Bronchial epithelial cell (primary cell): Measurements from ENCODE around the gene TEKT5. TPM values are rescaled to one million over a fixed set of nuclear protein-coding genes. Genes with fewer than 3 reads are reported as not detected.

ENCODE experiments used
- DNase-seq: peaks from one replicate; pipeline ENCODE4 v3.0.0-alpha.2; 2010; ENCODE audit warnings: low read depth
- FAIRE-seq: peaks from 2 replicates; lab custom pipeline; 2011; peaks lifted over from hg19 to GRCh38; lab: Jason Lieb, UNC
- H3K27me3 ChIP-seq: 2 replicates; pipeline ENCODE4 v1.5.1; 2011; ENCODE audit warnings: low read length; ENCODE audit not compliant: control insufficient read depth, insufficient read depth
- H3K36me3 ChIP-seq: 2 replicates; pipeline ENCODE4 v1.5.1; 2011; ENCODE audit warnings: low read length; ENCODE audit not compliant: control insufficient read depth, insufficient read depth
- H3K4me3 ChIP-seq: 2 replicates; pipeline ENCODE4 v1.5.1; 2011; ENCODE audit warnings: mild to moderate bottlenecking, low read depth, low read length, control low read depth
- total RNA-seq: library from RNA; depleted of rRNA; stranded (reverse); fragments of >200 nt; gene quantifications from 2 replicates; pipeline ENCODE4 v1.2.1, GENCODE V29; 2014
- TF ChIP-seq, protein P1 (sequence below): IDR thresholded peaks from 2 replicates; pipeline ENCODE4 v1.5.1; 2011; ENCODE audit warnings: mild to moderate bottlenecking, moderate library complexity, low read length, control low read depth, inconsistent platforms; ENCODE audit not compliant: insufficient read depth, severe bottlenecking

The TEKT5 gene
- total RNA-seq, 1 donor from 2014 or later = 0.53 TPM

DNA sequence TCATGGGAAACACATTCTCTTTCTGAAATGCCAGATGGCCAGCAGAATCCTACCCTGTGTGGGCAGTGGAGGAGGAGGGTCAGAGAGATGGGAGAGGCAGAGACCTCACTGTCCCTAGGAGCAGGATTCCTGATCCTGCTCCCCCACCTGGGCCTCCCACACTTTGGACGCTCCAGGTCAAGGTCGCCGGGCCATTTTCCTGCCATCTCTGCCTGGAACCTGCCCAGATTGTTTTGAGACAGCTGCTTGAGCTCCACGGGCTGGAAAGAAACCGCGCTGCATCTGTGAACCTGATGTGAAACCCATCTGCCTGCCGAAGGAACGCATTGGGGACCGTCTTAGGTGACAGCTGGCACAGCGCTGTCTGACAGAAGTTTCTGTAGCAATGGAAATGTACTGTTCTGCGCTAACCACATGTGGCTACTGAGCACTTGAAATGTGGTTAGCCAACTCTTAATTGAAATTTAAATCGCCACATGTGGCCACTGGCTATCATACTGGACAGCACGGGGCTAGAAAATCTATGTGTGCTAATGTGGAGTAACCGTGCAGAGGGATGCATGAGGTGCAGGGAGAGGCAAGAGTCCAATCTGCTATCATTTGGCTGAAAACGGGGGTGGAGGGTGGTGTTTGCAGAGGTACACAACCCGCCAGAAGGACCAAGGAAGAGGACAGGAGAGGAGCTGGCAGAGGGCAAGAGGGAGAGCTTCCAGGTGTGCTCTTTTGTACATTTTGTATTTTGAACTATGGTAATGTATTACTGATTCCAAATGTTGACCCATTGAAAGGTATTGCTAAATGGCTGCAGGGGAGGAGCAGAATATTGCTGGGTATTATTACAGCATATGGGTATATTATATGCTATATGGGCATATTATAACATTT lies 33.5 kb upstream of the TEKT5 start:
- FAIRE-seq (no peak), DNase-seq (no peak)
- H3K27me3 ChIP-seq = no peaks in the 10 kb centered on the region
- TF ChIP-seq, protein P1, sequence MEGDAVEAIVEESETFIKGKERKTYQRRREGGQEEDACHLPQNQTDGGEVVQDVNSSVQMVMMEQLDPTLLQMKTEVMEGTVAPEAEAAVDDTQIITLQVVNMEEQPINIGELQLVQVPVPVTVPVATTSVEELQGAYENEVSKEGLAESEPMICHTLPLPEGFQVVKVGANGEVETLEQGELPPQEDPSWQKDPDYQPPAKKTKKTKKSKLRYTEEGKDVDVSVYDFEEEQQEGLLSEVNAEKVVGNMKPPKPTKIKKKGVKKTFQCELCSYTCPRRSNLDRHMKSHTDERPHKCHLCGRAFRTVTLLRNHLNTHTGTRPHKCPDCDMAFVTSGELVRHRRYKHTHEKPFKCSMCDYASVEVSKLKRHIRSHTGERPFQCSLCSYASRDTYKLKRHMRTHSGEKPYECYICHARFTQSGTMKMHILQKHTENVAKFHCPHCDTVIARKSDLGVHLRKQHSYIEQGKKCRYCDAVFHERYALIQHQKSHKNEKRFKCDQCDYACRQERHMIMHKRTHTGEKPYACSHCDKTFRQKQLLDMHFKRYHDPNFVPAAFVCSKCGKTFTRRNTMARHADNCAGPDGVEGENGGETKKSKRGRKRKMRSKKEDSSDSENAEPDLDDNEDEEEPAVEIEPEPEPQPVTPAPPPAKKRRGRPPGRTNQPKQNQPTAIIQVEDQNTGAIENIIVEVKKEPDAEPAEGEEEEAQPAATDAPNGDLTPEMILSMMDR = no peak
- no peaks in the 10 kb centered on the region for H3K36me3 ChIP-seq
- no peak overlapping the region for H3K4me3 ChIP-seq

DNA sequence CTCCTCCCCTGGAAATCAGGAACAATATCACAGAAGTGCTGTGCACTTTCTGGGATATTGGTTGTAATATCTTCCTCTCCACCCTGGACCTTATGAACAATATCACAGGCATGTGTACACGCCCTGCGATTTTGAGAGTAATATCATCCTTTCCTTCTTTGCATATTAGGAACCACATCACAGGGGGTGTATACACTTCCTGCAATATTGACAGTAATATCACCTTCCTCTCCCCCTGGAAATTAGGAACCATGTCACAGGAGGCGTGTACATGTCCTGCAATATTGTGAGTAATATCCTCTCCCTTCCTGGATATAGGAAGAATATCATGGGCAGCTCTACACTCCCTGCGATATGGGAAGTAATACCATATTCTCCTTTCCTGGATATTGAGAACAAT lies 14.2 kb upstream of the TEKT5 start:
- TF ChIP-seq, protein P1 = no peak
- Histone ChIP-seq H3K36me3 (no peaks in the 10 kb centered on the region), H3K4me3 (no peak overlapping the region), H3K27me3 (no peaks in the 10 kb centered on the region)
- FAIRE-seq (no peak), DNase-seq (peak; percentile 51)

DNA sequence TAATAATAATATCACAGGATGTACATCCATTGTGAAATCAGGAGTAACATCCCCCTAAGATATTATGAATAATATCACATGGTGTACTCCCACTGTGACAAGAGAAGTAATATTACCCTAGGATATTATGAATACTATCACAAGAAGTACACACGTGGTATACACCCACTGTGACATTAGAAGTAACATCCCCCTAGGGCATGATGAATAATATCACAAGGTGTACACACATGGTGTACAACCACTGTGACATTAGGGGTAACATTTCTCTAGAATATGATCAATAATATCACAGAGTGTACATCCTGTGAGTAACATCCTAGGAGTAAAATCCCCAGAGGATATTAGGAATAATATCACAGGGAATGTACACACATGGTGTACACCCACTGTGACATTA lies 5.0 kb upstream of the TEKT5 start:
- no peaks in the 10 kb centered on the region for H3K36me3 ChIP-seq
- H3K27me3 ChIP-seq = no peaks in the 10 kb centered on the region
- H3K4me3 ChIP-seq = no peak overlapping the region
- DNase-seq (no peak), FAIRE-seq (no peak)
- TF ChIP-seq, protein P1 = no peak

DNA sequence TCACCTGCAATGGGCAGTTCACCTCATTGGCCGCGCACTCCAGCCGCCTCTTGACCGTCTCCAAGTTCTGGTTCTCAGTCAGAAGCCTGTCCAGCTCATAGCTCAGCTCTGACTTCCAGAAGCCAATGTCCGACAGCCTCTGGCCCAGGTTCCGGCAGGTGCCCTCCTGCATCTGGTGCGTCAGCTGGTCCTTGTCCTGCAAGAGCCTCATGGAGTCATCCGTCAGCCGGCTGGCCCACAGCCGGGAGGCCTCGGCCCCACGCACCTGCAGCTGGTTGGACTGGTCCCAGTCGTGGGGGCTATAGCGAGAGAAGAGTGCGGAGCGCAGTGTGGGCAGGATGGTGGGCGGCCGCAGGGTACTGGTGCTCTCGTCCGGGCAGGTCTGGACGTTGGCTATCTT lies 424 bp downstream of the TEKT5 start:
- FAIRE-seq = no peak
- TF ChIP-seq, protein P1 = no peak
- Histone ChIP-seq H3K27me3 (no peaks in the 10 kb centered on the region), H3K4me3 (no peak overlapping the region), H3K36me3 (no peaks in the 10 kb centered on the region)
- no peak for DNase-seq

DNA sequence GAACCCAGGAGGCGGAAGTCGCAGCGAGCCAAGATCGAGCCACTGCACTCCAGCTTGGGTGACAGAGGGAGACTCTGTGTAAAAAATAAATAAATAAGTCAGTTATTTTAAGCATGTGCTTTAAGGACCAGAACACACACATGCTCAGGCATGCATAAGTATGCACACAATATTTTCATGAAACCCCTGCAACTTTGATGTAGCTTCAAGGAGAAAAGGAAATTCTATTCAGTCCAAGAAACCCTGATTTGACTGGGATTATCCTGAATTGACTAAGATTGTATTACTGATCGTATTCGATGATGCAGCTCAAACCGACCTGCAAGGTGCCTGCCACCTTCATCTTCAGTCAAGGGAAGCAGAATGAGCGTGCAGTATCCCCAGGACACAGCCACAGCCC lies 841 bp downstream of the TEKT5 start:
- no peak for FAIRE-seq
- TF ChIP-seq, protein P1 = no peak
- DNase-seq = no peak
- Histone ChIP-seq H3K4me3 (no peak overlapping the region), H3K27me3 (no peaks in the 10 kb centered on the region), H3K36me3 (no peaks in the 10 kb centered on the region)
